MCF 10A (cell line): ENCODE measurements around the gene OR52D1. TPM values are rescaled to one million over a fixed set of nuclear protein-coding genes. Genes with fewer than 3 reads are reported as not detected.

Experiments
- Bru-seq: library from RNA; stranded (reverse); fragments of 400-500 nt; gene quantifications from one replicate; lab custom pipeline; 2021; lab: Mats Ljungman, UMichigan
- BruChase-seq, 2 experiments: library from RNA; stranded (reverse); fragments of 400-500 nt; gene quantifications; one replicate each; lab custom pipeline; 2021; lab: Mats Ljungman, UMichigan
- BruUV-seq: library from RNA; stranded (reverse); fragments of 400-500 nt; replicated peaks from 2 replicates; lab custom pipeline; 2021; lab: Mats Ljungman, UMichigan
- CTCF ChIA-PET: fragments of 300-600 bp; sonication (Branson Sonifier 250); formaldehyde crosslinking; extraction: SDS; loops from one replicate; lab custom pipeline; 2021; ENCODE audit warnings: antibody characterized with exemption, inconsistent platforms; lab: Yijun Ruan, JAX
- POLR2A ChIA-PET: fragments of 300-600, 350-650 bp; sonication (Branson Sonifier 250); formaldehyde crosslinking; extraction: SDS; loops from one replicate; lab custom pipeline; 2020; ENCODE audit warnings: antibody characterized with exemption, inconsistent platforms; lab: Yijun Ruan, JAX
- DNase-seq: peaks from one replicate; pipeline ENCODE4 v3.0.0-alpha.2; 2018; ENCODE audit not compliant: unreplicated experiment
- H3K27ac Mint-ChIP-seq: one replicate; pipeline ENCODE4 v1.8.0; 2022; ENCODE audit warnings: mild to moderate bottlenecking, low read depth, mixed read lengths; ENCODE audit not compliant: unreplicated experiment
- H3K27me3 Mint-ChIP-seq: one replicate; pipeline ENCODE4 v1.8.0; 2022; ENCODE audit warnings: mixed read lengths; ENCODE audit not compliant: insufficient read depth, unreplicated experiment
- H3K36me3 Mint-ChIP-seq: one replicate; pipeline ENCODE4 v1.8.0; 2022; ENCODE audit warnings: mild to moderate bottlenecking, moderate library complexity, mixed read lengths; ENCODE audit not compliant: insufficient read depth, unreplicated experiment
- H3K4me1 Mint-ChIP-seq: one replicate; pipeline ENCODE4 v1.8.0; 2022; ENCODE audit warnings: mixed read lengths; ENCODE audit not compliant: insufficient read depth, unreplicated experiment
- H3K4me3 Mint-ChIP-seq: one replicate; pipeline ENCODE4 v1.8.0; 2022; ENCODE audit warnings: mild to moderate bottlenecking, moderate library complexity, mixed read lengths; ENCODE audit not compliant: unreplicated experiment
- H3K9me3 Mint-ChIP-seq: one replicate; pipeline ENCODE4 v1.8.0; 2022; ENCODE audit warnings: mixed read lengths; ENCODE audit not compliant: unreplicated experiment
- intact Hi-C: fragments of 100-400 bp; cut with micrococcal nuclease; formaldehyde crosslinking; loops from 2 replicates; pipeline ENCODE4 v1.14.1; 2022
- long read RNA-seq: library from polyadenylated mRNA; stranded (forward); transcript quantifications from one replicate; pipeline ENCODE4 v2.0.0, GENCODE V29; 2022
- total RNA-seq: library from RNA; stranded (reverse); gene quantifications from 2 replicates; pipeline ENCODE4 v1.2.3, GENCODE V29; 2022
- TF ChIP-seq, protein P1 (sequence below): fragments of 200-600 bp; IDR thresholded peaks from one replicate; pipeline ENCODE4 v1.8.0; 2022; ENCODE audit warnings: antibody characterized with exemption, mild to moderate bottlenecking; ENCODE audit not compliant: unreplicated experiment

The OR52D1 gene
- total RNA-seq = not detected in 2 replicates
- Bru-seq, nascent RNA = not detected
- not detected for BruChase-seq, experiment 1, labeled RNA remaining after a 6-hour chase
- BruChase-seq, experiment 2, labeled RNA remaining after a 2-hour chase = not detected
- long read RNA-seq = 0 reads

- no peaks in the 10 kb centered on the region for H3K4me1 Mint-ChIP-seq
- no peak within 1 kb of the TSS for H3K27ac Mint-ChIP-seq
- DNase-seq = no peak
- ChIA-PET POLR2A (no interaction called here), CTCF (no interaction called here)
- intact Hi-C loops = no loop called here
- TF ChIP-seq, protein P1, sequence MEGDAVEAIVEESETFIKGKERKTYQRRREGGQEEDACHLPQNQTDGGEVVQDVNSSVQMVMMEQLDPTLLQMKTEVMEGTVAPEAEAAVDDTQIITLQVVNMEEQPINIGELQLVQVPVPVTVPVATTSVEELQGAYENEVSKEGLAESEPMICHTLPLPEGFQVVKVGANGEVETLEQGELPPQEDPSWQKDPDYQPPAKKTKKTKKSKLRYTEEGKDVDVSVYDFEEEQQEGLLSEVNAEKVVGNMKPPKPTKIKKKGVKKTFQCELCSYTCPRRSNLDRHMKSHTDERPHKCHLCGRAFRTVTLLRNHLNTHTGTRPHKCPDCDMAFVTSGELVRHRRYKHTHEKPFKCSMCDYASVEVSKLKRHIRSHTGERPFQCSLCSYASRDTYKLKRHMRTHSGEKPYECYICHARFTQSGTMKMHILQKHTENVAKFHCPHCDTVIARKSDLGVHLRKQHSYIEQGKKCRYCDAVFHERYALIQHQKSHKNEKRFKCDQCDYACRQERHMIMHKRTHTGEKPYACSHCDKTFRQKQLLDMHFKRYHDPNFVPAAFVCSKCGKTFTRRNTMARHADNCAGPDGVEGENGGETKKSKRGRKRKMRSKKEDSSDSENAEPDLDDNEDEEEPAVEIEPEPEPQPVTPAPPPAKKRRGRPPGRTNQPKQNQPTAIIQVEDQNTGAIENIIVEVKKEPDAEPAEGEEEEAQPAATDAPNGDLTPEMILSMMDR = no peak
- H3K36me3 Mint-ChIP-seq = no peaks in the 10 kb centered on the region
- no TSS peak for BruUV-seq
- H3K4me3 Mint-ChIP-seq = no peak within 1 kb of the TSS
- H3K9me3 Mint-ChIP-seq = no peaks in the 10 kb centered on the region
- peaks cover 48% of the 10 kb centered on the region for H3K27me3 Mint-ChIP-seq
Observed at GRCh38 chr11:5488385-5488784, at the start of gene OR52D1. TSS of gene OR52D1 (plus strand) at chr11:5488685. CDS start at chr11:5488707, 22 bp downstream.

DNA sequence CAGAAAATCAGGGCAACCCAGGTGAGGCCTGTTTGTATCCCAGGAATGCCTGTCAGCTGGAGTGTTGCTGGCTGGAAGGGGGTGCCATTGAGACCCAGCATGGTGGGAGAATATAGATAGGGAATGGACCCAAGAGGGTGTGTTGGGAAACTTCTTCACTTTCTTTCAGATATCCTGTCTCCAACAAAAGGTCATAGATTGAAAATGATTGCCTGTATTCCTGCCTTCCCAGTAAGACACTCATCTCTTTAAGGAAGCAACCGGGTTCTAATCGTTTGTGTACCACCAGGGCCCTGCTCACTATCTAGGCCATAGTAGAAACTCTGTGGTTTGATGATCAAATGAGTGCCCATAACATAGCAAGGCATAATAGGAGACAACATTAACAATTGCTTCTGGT is 47.1 kb upstream of the OR52D1 start, which contains the start of gene OR51I1:
TSS of gene OR51I1 (minus strand) at position 101 of the 400 bp plus-strand sequence. CDS start at position 101, 0 bp downstream.
- CTCF ChIA-PET = no interaction called here
- no TSS peak for BruUV-seq
- H3K9me3 Mint-ChIP-seq = no peaks in the 10 kb centered on the region
- intact Hi-C loops = no loop called here
- no peak within 1 kb of the TSS for H3K4me3 Mint-ChIP-seq
- no peaks in the 10 kb centered on the region for H3K36me3 Mint-ChIP-seq
- TF ChIP-seq, protein P1 = no peak
- H3K27ac Mint-ChIP-seq = no peak within 1 kb of the TSS
- H3K27me3 Mint-ChIP-seq = peaks cover 67% of the 10 kb centered on the region
- DNase-seq = no peak
- POLR2A ChIA-PET = no interaction called here
- no peaks in the 10 kb centered on the region for H3K4me1 Mint-ChIP-seq

DNA sequence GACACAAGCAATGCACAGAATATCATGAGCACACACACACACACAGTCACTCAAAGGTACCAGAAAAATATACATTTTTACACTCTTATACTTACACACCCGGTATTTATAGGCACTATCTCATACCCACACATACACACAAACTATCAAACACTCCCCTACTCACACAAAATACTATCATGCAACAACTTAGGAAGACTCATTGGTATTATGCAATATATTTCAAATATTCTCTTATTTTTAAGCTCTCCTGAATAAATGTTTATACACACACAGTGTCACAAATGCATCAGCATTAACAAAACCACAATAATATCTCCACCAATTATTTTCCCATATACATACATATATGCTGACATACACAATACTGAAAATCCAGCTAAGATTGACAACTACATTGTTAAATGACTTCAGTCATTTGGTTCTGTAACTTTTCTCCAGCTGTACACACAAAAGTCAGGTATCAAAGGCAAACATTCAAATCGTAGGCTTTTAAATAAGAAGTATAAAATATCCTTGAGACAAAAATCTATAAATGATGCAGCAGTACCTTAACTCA is 44.6 kb upstream of the OR52D1 start:
- peaks cover 58% of the 10 kb centered on the region for H3K27me3 Mint-ChIP-seq
- no peak for DNase-seq
- POLR2A ChIA-PET = no interaction called here
- CTCF ChIA-PET = interaction anchor here (0.8 to 1.1 kb wide), 2 partner anchors 62 to 64 kb away, joined by 3 read pairs; no protein-coding TSS in a partner anchor
- H3K9me3 Mint-ChIP-seq = no peaks in the 10 kb centered on the region
- H3K4me1 Mint-ChIP-seq = no peaks in the 10 kb centered on the region
- H3K36me3 Mint-ChIP-seq = no peaks in the 10 kb centered on the region
- TF ChIP-seq, protein P1 = no peak
- no peak overlapping the region for H3K4me3 Mint-ChIP-seq
- no TSS peak for BruUV-seq
- no peak overlapping the region for H3K27ac Mint-ChIP-seq
- intact Hi-C loops = no loop called here

DNA sequence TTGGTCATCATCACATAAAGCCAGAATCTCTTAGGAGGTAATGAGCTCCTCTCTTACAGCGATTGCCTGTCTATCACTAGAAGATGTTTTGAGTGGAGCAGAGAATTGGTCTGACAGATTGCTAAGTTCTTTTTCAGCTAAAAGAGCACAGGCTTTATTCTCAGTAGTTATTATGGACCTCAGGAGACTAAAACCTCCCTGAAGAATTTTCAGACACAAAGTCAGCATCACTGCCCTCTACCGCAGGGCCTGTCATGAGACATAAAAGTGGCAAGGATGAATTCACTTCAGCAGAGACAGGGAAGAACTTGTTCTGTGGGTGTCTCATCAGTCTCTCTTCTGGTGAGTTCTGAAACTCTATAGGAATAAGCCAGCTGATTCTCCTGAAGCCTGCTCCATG is 39.5 kb upstream of the OR52D1 start, which contains the start of gene OR51I2:
TSS of gene OR51I2 (plus strand) at position 301 of the 400 bp plus-strand sequence. CDS start 4,166 bp downstream, outside the sequence.
- POLR2A ChIA-PET = no interaction called here
- no peak for DNase-seq
- intact Hi-C loops = no loop called here
- BruUV-seq = no TSS peak
- Mint-ChIP-seq H3K4me1 (no peaks in the 10 kb centered on the region), H3K4me3 (no peak within 1 kb of the TSS), H3K36me3 (no peaks in the 10 kb centered on the region), H3K27me3 (peaks cover 38% of the 10 kb centered on the region), H3K27ac (no peak within 1 kb of the TSS), H3K9me3 (no peaks in the 10 kb centered on the region)
- CTCF ChIA-PET = interaction anchor here (0.7 kb wide), 2 partner anchors 27 to 1264 kb away, joined by 3 read pairs; no protein-coding TSS in a partner anchor
- TF ChIP-seq, protein P1 = no peak
